OCI-LY1 (cell line): Measurements from ENCODE around the gene NCAPG2.

Source experiments
- H2AFZ ChIP-seq: fragments of 200-600 bp; sonication (generic), shearing (Covaris generic); 2 replicates; pipeline ENCODE4 v1.6.0; 2014; ENCODE audit warnings: antibody characterized with exemption, mild to moderate bottlenecking, low read length
- H3F3A ChIP-seq: fragments of 200-600 bp; sonication (generic), shearing (Covaris generic); 2 replicates; pipeline ENCODE4 v1.6.0; 2014; ENCODE audit warnings: mild to moderate bottlenecking, antibody characterized with exemption, low read length, moderate library complexity; ENCODE audit not compliant: insufficient read depth
- H3K27ac ChIP-seq: fragments of 200-600 bp; sonication (generic); 2 replicates; pipeline ENCODE4 v1.5.1; 2014; ENCODE audit warnings: low read length, mixed run types, mild to moderate bottlenecking, low read depth; ENCODE audit not compliant: poor library complexity, severe bottlenecking
- H3K27me3 ChIP-seq: fragments of 200-600 bp; sonication (generic); 2 replicates; pipeline ENCODE4 v1.6.0; 2014; ENCODE audit warnings: antibody characterized with exemption, mild to moderate bottlenecking, low read length, moderate library complexity; ENCODE audit not compliant: insufficient read depth
- H3K36me3 ChIP-seq: fragments of 200-600 bp; sonication (generic); 2 replicates; pipeline ENCODE4 v1.6.1; 2014; ENCODE audit warnings: mild to moderate bottlenecking, antibody characterized with exemption, low read length, moderate library complexity, mixed read lengths; ENCODE audit not compliant: insufficient read depth
- H3K4me1 ChIP-seq: fragments of 200-600 bp; sonication (generic); 2 replicates; pipeline ENCODE4 v1.5.1; 2014; ENCODE audit warnings: mild to moderate bottlenecking, low read length, moderate library complexity; ENCODE audit not compliant: insufficient read depth, severe bottlenecking
- H3K4me2 ChIP-seq: fragments of 200-600 bp; sonication (generic), shearing (Covaris generic); 2 replicates; pipeline ENCODE4 v1.6.1; 2014; ENCODE audit warnings: low read length
- H3K4me3 ChIP-seq: fragments of 200-600 bp; sonication (generic); 2 replicates; pipeline ENCODE4 v1.5.1; 2014; ENCODE audit warnings: low read length, low read depth, mild to moderate bottlenecking, mixed read lengths; ENCODE audit not compliant: poor library complexity, severe bottlenecking
- H3K79me2 ChIP-seq: fragments of 200-600 bp; shearing (Covaris generic); 2 replicates; pipeline ENCODE4 v1.6.1; 2016; ENCODE audit warnings: mixed run types, low read length, mixed read lengths; ENCODE audit not compliant: insufficient read depth
- H3K9ac ChIP-seq: fragments of 200-600 bp; sonication (generic), shearing (Covaris generic); 2 replicates; pipeline ENCODE4 v1.6.1; 2014; ENCODE audit warnings: mild to moderate bottlenecking, low read length, mixed read lengths
- H3K9me2 ChIP-seq: fragments of 200-600 bp; sonication (generic), shearing (Covaris generic); 2 replicates; pipeline ENCODE4 v1.6.1; 2014; ENCODE audit warnings: low read depth, mild to moderate bottlenecking, low read length, mixed read lengths
- H3K9me3 ChIP-seq: fragments of 200-600 bp; shearing (Covaris generic); 2 replicates; pipeline ENCODE4 v1.6.1; 2014; ENCODE audit warnings: low read length, mixed read lengths
- H4K20me1 ChIP-seq: fragments of 200-600 bp; sonication (generic), shearing (Covaris generic); 2 replicates; pipeline ENCODE4 v1.6.0; 2016; ENCODE audit warnings: mild to moderate bottlenecking, low read length; ENCODE audit not compliant: insufficient read depth
- EZH2 ChIP-seq: fragments of 200-600 bp; sonication (generic), shearing (Covaris generic); IDR thresholded peaks from 2 replicates; pipeline ENCODE4 v1.8.0; 2017; ENCODE audit warnings: borderline replicate concordance, mixed run types, mild to moderate bottlenecking, antibody characterized with exemption, low read length, moderate library complexity, mixed read lengths
- TF ChIP-seq, protein P1 (sequence below): fragments of 200-600 bp; sonication (generic), shearing (Covaris generic); IDR thresholded peaks from 2 replicates; pipeline ENCODE4 v1.5.1; 2017; ENCODE audit warnings: mild to moderate bottlenecking, antibody characterized with exemption, low read length, moderate library complexity, mixed read lengths

Gene NCAPG2

DNA sequence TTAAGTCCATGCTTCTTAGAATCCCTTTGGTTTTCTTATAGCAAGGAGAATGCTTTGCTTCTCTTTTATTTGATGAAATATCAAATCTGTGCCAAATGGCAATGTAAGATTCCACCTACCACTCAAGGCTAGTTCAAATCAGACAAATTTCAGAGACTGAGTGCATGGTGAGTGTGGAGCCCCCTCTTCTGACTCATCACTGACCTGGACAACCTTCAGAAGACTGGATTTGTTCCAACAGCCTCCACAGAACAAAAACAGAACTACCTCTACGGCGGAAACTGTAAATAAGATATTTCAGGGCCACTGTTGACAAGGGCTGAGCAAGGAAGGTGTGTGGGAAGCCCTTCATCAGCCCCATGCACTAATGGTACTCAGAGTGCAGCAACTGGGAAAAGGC, 21.1 kb downstream of the NCAPG2 start:
- Histone ChIP-seq H3K36me3 (peaks cover 97% of the 10 kb centered on the region), H3K4me1 (no peaks in the 10 kb centered on the region), H3K9ac (no peak overlapping the region), H3K9me2 (no peaks in the 10 kb centered on the region), H3K27me3 (no peaks in the 10 kb centered on the region), H3K9me3 (no peaks in the 10 kb centered on the region), H2AFZ (no peak overlapping the region), H3K4me3 (no peak overlapping the region), H3K4me2 (no peak overlapping the region), H3F3A (no peaks in the 10 kb centered on the region), H4K20me1 (no peaks in the 10 kb centered on the region), H3K27ac (no peak overlapping the region), H3K79me2 (no peaks in the 10 kb centered on the region)
- TF ChIP-seq, protein P1, sequence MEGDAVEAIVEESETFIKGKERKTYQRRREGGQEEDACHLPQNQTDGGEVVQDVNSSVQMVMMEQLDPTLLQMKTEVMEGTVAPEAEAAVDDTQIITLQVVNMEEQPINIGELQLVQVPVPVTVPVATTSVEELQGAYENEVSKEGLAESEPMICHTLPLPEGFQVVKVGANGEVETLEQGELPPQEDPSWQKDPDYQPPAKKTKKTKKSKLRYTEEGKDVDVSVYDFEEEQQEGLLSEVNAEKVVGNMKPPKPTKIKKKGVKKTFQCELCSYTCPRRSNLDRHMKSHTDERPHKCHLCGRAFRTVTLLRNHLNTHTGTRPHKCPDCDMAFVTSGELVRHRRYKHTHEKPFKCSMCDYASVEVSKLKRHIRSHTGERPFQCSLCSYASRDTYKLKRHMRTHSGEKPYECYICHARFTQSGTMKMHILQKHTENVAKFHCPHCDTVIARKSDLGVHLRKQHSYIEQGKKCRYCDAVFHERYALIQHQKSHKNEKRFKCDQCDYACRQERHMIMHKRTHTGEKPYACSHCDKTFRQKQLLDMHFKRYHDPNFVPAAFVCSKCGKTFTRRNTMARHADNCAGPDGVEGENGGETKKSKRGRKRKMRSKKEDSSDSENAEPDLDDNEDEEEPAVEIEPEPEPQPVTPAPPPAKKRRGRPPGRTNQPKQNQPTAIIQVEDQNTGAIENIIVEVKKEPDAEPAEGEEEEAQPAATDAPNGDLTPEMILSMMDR = no peak
- TF ChIP-seq EZH2 = no peak

DNA sequence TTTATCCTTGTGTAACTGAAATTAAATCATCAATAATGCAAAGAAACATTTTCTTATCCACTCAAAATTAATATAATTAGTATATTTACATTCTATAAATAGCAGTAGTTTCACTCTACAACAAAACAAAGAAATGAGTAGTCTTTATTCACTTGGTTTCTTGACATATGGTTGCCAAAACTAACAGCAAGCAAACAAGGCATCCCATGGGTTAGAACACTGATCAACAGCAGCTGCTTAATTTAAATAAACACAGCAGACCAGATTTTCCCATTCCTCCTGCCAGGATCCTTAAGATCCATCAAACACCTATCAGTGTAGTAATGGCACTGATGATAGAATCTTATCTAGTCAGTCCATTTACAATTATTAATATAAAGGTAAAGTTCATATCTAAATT, 22.1 kb downstream of the NCAPG2 start:
- Histone ChIP-seq H3K9me2 (no peaks in the 10 kb centered on the region), H3K4me3 (no peak overlapping the region), H3K27ac (no peak overlapping the region), H3K79me2 (no peaks in the 10 kb centered on the region), H3K4me1 (no peaks in the 10 kb centered on the region), H3K36me3 (peaks cover 96% of the 10 kb centered on the region), H3K4me2 (no peak overlapping the region), H2AFZ (no peak overlapping the region), H3K9me3 (no peaks in the 10 kb centered on the region), H3F3A (no peaks in the 10 kb centered on the region), H3K27me3 (no peaks in the 10 kb centered on the region), H4K20me1 (no peaks in the 10 kb centered on the region), H3K9ac (no peak overlapping the region)
- TF ChIP-seq, protein P1 = no peak
- TF ChIP-seq EZH2 = no peak

DNA sequence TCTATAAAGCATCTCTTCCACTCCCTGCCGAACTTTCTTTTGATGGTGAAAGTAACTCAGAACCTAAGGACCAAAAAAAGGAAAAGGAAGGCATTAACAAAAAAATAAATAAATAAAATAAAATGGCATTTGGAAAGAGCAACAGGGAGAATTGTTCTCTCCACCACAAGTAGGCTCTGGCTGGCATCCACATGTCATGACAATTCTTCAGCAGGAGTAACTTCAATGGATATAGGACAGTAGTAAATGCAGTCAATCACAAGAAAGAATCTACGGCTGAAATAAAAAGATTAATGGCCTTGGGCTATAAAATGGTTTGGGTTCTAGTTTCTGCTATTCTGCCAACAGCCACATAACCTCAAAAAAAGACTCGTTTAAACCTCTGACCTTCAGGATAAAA, 23.9 kb downstream of the NCAPG2 start:
- no peak overlapping the region for H2AFZ ChIP-seq
- no peaks in the 10 kb centered on the region for H3K4me1 ChIP-seq
- H3K9me2 ChIP-seq = no peaks in the 10 kb centered on the region
- H3K36me3 ChIP-seq = peaks cover 94% of the 10 kb centered on the region
- no peaks in the 10 kb centered on the region for H3K9me3 ChIP-seq
- no peak overlapping the region for H3K4me2 ChIP-seq
- no peak overlapping the region for H3K4me3 ChIP-seq
- H3K27me3 ChIP-seq = no peaks in the 10 kb centered on the region
- H3F3A ChIP-seq = no peaks in the 10 kb centered on the region
- H4K20me1 ChIP-seq = no peaks in the 10 kb centered on the region
- H3K27ac ChIP-seq = no peak overlapping the region
- no peaks in the 10 kb centered on the region for H3K79me2 ChIP-seq
- TF ChIP-seq, protein P1 = no peak
- TF ChIP-seq EZH2 = no peak
- no peak overlapping the region for H3K9ac ChIP-seq
